ENCODE data around the gene ALG5. TPM values are rescaled to one million over a fixed set of nuclear protein-coding genes. Genes with fewer than 3 reads are reported as not detected.

Gene ALG5
- total and polyA plus RNA-seq, 3 donors from 2014 or later, result 16.8 to 27.1 (median 18.0) TPM

- Histone ChIP-seq H3K36me3 (ENCODE audit: low read depth, missing control alignments) (no peaks in the 10 kb centered on the region), H3K9me3 (no peaks in the 10 kb centered on the region), H3K4me1 (no peaks in the 10 kb centered on the region), H3K4me3 (peak overlapping the region; percentile 67 to 73), H3K27me3 (no peaks in the 10 kb centered on the region), H3K27ac (peak overlapping the region; percentile 55 to 66)
- WGBS, 2 donors, result 0 to 1% methylated on average over 20 to 51 of the region's 51 CpGs
- no peak for TF ChIP-seq POLR2A (IDR thresholded peaks at IDR 0.05)
- TF ChIP-seq, protein P1, sequence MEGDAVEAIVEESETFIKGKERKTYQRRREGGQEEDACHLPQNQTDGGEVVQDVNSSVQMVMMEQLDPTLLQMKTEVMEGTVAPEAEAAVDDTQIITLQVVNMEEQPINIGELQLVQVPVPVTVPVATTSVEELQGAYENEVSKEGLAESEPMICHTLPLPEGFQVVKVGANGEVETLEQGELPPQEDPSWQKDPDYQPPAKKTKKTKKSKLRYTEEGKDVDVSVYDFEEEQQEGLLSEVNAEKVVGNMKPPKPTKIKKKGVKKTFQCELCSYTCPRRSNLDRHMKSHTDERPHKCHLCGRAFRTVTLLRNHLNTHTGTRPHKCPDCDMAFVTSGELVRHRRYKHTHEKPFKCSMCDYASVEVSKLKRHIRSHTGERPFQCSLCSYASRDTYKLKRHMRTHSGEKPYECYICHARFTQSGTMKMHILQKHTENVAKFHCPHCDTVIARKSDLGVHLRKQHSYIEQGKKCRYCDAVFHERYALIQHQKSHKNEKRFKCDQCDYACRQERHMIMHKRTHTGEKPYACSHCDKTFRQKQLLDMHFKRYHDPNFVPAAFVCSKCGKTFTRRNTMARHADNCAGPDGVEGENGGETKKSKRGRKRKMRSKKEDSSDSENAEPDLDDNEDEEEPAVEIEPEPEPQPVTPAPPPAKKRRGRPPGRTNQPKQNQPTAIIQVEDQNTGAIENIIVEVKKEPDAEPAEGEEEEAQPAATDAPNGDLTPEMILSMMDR (IDR thresholded peaks at IDR 0.05), result no peak
- DNase-seq, result peak; percentile 56
- intact Hi-C loops (cut with DNase I; ENCODE audit: low total_unique reads), result no loop called here
Measured at GRCh38 chr13:36919171-36919832, 79.8 kb downstream of the ALG5 start.

GRCh38 chr13:36918246-36919131 lies 80.7 kb downstream of the ALG5 start:
- TF ChIP-seq, protein P1 (IDR thresholded peaks at IDR 0.05), result no peak
- TF ChIP-seq POLR2A (IDR thresholded peaks at IDR 0.05), result no peak

GRCh38 chr13:36917311-36917710 lies 81.8 kb downstream of the ALG5 start:
- no peak overlapping the region for H3K27ac ChIP-seq
- no peak for TF ChIP-seq POLR2A (IDR thresholded peaks at IDR 0.05)
- TF ChIP-seq, protein P1 (IDR thresholded peaks at IDR 0.05), result no peak
- WGBS, 2 donors, result 56 to 72% methylated on average over 3 of the region's 3 CpGs
- no peaks in the 10 kb centered on the region for H3K27me3 ChIP-seq
- H3K4me3 ChIP-seq, result no peak overlapping the region
- intact Hi-C loops (cut with DNase I; ENCODE audit: low total_unique reads), result no loop called here
- no peaks in the 10 kb centered on the region for H3K36me3 ChIP-seq (ENCODE audit: low read depth, missing control alignments)
- H3K4me1 ChIP-seq, result no peaks in the 10 kb centered on the region
- no peaks in the 10 kb centered on the region for H3K9me3 ChIP-seq
- no peak for DNase-seq

More at GRCh38 chr13:36918246-36919131, 80.7 kb downstream of the ALG5 start:
- Histone ChIP-seq H3K9me3 (no peaks in the 10 kb centered on the region), H3K4me3 (peak overlapping the region; percentile 67 to 73), H3K4me1 (no peaks in the 10 kb centered on the region), H3K36me3 (ENCODE audit: low read depth, missing control alignments) (no peaks in the 10 kb centered on the region), H3K27ac (peak overlapping the region; percentile 55 to 66), H3K27me3 (no peaks in the 10 kb centered on the region)
- intact Hi-C loops (cut with DNase I; ENCODE audit: low total_unique reads), result no loop called here
- DNase-seq, result no peak
- 22 to 30% methylated on average over 12 of the region's 12 CpGs for WGBS, 2 donors

- H3K4me3 ChIP-seq, result no peak overlapping the region
- no peak overlapping the region for H3K27ac ChIP-seq
Measured at GRCh38 chr13:36915896-36916640, 83.1 kb downstream of the ALG5 start.

More at GRCh38 chr13:36915896-36916640, 83.1 kb downstream of the ALG5 start:
- DNase-seq, result no peak
- 62 to 66% methylated on average over 6 of the region's 6 CpGs for WGBS, 2 donors
- H3K36me3 ChIP-seq (ENCODE audit: low read depth, missing control alignments), result no peaks in the 10 kb centered on the region
- intact Hi-C loops (cut with DNase I; ENCODE audit: low total_unique reads), result no loop called here
- H3K27me3 ChIP-seq, result no peaks in the 10 kb centered on the region
- no peaks in the 10 kb centered on the region for H3K4me1 ChIP-seq
- no peaks in the 10 kb centered on the region for H3K9me3 ChIP-seq
- TF ChIP-seq POLR2A (IDR thresholded peaks at IDR 0.05), result no peak
- TF ChIP-seq, protein P1 (IDR thresholded peaks at IDR 0.05), result no peak
